ENCODE data around the gene AMFR.

The AMFR gene

DNA sequence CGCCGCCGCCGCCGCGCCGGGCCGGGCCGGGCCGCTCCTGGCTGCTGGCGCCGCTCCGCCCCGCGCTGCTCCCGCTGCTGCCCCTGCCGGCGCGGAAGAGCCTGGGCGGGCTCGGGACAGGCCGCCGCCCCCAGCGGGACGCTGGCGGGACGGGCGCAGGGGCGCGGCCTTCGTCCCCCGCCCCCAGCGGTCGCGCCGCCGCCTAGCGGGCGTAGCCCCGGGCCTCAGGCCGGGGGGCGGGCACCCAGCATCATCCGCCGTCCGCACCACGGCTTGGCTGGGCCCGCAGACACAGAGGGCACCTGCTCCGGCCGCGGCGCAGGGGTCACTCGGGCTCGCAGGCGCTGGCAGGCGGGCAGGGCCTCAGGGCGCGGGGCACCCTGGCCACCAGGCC is at the start of gene AMFR:
Gene AMFR, minus strand, starts transcription at position 107 of the 394 bp plus-strand sequence. CDS start 218 bp downstream, outside the sequence.
- in situ Hi-C loops (cut with MboI; ENCODE audit: low sequenced_read_pairs), result no loop called here

DNA sequence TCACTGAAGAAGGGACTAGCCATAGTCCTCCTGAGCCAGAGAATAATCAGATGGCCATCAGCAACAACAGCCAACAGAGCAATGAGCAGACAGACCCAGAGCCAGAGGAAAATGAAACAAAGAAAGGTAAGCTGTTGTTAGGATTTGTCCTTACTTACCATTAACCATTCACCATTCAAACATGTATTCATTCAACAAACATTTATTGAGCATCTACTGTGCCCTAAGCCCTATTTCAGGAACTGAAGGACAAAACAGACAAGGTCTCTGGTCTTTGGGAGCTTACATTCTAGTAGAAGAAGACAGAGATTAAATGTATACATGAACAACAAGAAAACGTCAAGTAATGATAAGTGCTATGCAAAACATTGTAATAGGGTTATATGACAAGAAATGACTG is 45.3 kb upstream of the AMFR start:
- in situ Hi-C loops (cut with MboI; ENCODE audit: low sequenced_read_pairs), result no loop called here

DNA sequence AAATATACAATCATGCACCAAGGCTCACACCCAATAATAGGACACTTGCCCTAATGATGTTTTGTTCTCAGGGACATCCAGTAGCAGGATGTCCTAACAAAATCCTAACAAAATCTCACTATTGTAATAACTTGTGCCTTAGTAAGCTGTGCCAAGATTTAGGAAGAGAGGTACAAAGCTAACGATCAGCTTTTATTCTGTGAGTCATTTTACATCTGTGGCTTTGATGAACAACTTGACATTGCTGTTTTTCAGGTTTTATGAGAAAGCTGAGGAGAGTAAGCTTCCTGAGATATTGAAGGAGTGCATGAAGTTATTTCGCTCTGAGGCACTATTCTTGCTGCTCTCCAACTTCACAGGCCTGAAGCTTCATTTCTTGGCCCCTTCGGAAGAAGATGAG is 44.9 kb upstream of the AMFR start:
- in situ Hi-C loops (cut with MboI; ENCODE audit: low sequenced_read_pairs), result no loop called here

DNA sequence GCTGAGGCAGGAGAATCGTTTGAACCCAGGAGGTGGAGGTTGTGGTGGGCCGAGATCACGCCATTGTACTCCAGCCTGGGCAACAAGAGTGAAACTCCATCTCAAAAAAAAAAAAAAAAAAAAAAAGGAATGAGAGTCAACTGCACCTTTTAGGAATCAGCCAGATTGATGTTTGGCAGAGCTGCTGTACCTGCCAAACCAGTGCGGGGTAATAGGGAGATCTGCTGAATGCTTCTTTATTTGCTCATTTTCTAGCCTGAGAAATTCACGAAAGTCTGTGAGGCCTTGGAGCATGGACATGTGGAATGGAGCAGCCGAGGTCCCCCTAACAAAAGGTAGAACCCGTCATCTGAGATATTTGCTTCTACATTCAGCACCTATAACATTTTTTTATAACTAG is 44.4 kb upstream of the AMFR start:
- in situ Hi-C loops (cut with MboI; ENCODE audit: low sequenced_read_pairs), result no loop called here

DNA sequence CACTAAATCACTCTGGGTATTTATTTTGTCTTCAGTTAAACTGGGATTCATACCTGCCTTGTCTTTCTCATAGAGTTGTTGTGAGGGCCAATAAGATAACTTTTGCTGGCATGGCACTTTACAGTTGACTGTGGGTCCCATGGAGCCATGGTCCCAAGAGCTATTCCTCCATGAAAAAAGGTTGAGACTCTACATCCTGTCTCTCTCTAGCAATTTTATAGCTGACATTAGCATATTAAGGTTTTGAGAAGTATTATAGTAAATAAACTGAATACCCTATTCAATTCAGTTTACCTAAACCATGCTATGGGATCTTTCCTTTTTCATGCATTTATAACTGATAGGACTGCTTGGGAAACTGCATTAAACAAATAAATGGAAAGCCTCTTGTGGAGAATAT is 43.5 kb upstream of the AMFR start:
- in situ Hi-C loops (cut with MboI; ENCODE audit: low sequenced_read_pairs), result no loop called here

DNA sequence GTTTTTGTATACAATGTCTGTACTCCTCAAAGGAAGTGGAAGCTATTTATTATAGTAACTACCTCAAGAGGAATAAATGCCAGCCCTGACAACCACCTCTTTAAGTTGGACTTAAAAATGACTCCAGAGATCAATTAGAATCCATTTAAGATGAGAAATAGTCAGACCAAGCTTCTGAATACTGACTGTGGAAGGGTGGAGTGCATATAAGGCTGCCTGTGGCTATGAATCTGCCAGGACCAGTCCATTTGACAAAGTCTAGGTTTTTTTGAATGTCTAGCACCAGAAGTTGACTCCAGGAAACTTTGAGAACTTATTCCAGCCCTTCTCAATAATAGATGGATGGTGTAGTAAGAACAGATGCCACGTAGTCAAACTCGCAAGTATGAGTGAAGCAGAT is 41.0 kb upstream of the AMFR start:
- in situ Hi-C loops (cut with MboI; ENCODE audit: low sequenced_read_pairs), result no loop called here

DNA sequence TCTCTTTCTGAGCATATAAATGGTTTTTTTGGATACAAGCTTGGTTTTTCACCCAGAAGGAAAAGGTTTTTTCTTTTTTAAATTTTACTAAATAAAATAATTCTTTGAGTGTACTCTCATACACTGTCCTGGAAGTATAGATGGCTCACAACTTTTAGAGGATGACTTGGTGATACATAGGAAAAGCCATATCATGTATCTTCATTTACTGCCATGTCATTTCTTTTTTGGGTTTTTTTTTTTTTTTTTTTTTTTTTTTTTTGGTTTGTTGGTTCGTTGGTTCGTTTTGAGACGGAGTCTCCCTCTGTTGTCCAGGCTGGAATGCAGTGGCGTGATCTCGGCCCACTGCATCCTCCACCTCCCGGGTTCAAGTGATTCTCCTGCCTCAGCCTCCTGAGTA is 37.8 kb upstream of the AMFR start:
- in situ Hi-C loops (cut with MboI; ENCODE audit: low sequenced_read_pairs), result no loop called here

DNA sequence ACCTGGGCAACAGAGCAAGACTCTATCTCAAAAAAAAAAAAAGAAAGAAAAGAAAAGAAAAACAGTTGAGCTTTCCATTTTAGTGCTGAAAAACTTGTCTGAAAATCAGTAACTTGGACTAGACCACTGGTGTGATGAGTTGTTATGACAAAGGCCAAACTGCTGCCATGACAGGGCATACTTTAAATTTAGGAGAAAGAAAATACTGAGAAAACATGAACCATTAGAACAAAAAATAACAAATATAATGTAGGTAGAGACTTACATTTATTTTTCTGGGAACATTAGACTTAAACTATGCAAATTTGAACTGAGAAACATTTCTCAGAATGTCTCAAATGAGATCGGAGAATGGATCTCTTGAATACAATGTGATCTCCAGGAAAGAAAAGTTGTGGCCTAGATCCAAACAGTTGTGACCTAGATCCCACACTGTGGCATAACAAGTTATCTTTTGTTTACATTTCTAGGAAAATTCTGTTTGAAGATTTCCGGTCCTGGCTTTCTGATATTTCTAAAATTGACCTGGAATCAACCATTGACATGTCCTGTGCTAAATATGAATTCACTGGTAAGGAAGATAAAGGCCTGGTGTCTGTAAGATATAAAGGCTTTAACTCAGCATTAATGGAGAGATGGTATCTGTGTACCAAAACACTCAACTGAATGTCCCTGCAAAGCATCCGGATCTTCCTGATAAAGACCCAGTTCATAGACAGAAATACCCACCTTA is 36.9 kb upstream of the AMFR start:
- in situ Hi-C loops (cut with MboI; ENCODE audit: low sequenced_read_pairs), result no loop called here

DNA sequence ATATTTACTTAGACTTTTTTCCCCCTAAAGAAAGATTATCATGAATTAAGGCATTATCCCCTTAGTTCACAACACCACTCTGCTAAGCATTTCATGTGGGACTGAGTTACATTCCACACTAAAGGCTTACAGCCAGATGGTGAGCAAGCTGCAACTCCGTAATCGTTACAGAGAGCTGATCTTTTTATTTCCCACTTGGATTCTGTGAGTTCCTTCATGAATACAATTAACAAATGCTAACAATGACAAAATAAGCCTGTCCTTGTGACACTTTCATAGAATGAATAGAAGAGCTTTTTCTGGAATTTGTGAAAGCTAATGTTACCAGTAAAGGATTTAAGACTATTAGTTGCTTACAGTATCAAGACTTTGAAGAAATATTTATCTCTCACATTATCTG is 34.8 kb upstream of the AMFR start:
- in situ Hi-C loops (cut with MboI; ENCODE audit: low sequenced_read_pairs), result no loop called here

DNA sequence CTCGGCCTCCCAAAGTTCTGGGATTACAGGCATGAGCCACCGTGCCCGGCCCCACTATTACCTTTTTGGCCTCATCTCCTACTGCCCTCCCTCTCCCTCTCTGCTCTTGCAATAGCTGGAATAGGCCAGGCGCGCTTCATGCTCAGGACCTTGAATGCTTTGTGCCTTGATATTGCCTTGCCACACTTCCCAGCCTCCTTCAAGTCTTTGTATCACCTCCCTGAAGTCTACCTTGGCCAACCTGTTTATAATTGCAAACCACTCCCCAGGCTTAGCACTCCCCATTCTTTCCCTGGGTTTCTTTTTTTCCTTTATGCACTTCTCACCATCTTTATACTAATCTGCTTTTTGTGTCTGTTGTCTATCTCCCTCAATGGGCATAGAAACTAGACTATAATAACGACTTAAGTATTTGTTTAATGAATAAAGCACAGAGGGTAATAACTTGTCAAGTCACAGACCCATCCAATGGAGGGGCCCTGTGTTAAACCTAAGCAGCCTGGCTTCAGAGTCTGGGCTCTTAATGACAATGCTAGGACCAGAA is 32.7 kb upstream of the AMFR start:
- in situ Hi-C loops (cut with MboI; ENCODE audit: low sequenced_read_pairs), result no loop called here

DNA sequence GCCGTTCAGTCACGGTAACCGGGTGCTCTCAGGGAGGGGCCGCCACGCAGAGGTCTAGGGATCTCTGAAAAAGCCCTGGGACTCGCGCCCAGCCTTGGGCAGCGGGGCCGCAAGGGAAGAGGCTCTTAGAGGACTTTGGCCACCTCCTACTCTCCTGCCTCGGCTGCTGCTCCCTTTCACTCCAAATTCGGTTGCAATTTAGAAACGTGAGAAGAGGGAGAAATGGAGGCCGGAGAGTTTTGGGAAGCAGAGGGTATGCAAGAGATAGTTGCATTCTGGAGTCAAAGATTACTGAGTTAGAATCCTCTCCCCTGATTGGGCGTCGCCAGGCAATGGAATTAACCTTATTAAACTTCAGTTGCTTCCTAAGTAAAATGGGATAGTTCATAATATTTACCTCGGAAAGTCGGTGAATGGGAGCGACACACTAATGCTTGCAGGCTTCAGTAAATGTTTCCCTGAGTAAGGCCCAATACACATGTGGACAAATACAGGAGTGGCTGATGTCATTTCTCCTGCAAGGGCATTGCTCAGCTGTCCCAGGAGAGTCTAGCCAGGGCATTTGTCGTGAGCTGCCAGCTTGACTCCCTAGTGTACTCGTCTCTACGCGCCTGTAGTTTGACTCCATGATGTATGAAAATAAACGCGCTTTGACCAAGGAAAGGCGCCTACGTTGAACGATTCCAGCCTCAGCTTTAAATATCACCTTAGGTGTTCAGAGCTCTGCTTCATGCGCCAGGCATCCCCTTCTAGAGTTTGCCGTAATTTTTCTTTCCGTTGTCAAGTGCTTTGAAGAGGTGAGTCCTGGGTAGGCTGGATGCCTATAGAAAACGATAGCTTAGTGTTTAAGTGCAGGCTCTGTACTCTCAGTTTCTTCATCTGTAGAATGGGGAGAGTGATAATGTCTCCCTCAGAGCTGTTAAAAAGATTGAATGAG is 26.7 kb upstream of the AMFR start:
- in situ Hi-C loops (cut with MboI; ENCODE audit: low sequenced_read_pairs), result no loop called here

DNA sequence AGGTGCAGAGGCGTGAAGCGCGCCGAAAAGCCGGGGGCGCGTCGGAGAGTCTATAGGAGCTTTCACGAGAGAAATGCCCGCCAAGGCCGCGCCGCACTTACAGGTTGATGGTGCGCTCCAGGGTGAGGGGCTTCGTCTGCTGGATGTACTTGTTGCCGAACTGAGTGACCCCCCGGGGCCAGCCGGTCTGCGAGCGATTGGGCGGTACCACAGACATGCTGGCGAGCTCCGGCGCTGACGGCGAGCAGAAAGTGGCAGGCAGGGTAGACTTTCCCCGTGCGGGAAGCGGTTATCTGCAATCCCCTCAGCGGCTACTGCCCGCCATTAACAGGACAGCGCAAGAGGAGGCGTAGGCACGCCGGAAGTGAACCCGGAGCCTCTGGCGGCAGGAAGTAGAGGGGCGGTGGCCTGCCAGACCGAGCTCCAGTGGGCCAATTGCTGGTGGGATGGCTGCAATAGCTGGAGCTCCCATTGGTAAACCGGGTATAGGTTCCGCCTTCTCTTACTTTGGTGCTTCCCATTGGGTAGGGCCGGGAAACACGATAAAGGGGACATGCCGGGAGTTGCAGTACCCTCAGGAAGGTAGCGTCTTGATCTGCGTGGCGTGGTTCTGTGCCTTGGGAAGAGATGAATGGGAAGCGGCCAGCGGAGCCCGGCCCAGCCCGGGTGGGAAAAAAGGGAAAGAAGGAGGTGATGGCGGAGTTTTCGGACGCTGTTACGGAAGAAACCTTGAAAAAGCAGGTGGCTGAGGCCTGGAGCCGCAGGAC is 25.8 kb upstream of the AMFR start, which contains the start of the genes NUDT21 and OGFOD1:
Gene NUDT21, minus strand, starts transcription at position 347 of the 767 bp plus-strand sequence. Its CDS starts 130 bp downstream, at position 217.
Gene OGFOD1, plus strand, starts transcription at position 569 of the 767 bp plus-strand sequence. Its CDS starts 59 bp downstream, at position 628.
- in situ Hi-C loops (cut with MboI; ENCODE audit: low sequenced_read_pairs), result no loop called here

DNA sequence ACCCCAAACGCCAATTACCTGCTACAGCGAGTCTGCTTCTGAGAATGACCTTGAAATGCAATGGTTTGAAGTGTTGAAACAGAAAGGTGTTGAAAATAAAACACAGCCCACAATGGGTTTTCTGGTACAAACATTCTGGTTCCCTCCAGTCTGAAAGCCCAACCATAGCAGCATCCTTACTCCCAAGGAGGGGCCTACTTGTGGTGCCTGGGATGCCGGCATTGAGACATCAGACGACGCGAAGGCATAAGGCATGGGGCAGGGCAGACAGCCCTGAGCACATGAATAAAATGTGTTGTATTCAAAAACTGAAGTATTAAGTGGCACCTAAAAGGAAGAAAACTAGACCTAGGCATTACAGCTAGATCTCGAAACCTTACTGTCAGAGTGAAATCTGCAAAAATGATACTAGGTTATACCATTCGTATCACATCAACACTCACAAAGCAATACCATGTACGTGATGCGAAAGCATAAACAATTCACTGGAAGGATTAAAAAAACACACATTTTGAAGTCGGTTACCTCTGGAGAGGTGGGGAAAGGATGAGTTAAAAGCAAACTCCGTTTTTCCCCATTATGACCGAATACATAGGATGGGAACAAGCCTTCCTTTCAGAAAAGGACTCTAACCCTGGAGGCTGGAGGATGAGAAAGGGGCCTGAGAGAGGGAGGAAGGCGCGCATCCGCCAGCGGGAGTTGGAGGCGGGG is 25.1 kb upstream of the AMFR start:
- in situ Hi-C loops (cut with MboI; ENCODE audit: low sequenced_read_pairs), result no loop called here

DNA sequence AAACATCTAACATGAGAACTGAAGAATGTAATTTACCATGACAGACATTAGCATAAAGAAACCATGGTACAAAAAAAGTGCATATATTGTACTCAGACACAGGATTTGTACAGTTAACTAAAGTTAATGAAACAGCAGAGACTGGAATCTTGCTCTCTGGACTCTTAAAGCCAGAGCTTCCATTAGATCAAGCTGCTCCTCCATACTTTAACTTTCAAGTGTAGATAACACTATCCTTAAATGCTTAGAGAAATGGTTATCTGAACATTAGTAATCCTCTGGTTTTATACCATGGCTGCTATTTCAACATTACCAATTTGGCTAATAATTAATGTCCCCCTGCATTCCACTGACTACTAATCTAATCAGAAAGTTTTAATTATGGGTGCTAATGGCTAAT is 22.7 kb upstream of the AMFR start:
- in situ Hi-C loops (cut with MboI; ENCODE audit: low sequenced_read_pairs), result no loop called here

DNA sequence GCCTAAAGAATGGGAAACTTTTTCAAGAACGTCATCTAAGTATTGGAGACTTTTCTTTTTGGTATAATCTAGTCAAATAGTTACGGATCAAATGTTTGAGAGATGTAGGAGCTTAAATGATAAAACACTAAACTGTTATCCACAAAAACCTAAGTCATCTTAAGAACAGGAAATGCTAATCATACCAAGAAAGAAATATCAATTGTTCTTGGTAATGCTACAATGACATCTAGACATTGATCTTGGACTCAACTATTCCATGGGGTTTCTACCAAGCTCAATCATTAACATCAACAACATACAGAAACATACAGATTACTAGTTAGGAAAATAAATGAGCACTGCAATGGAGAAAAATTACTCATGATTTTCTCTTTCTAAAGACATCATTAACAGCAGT is 21.9 kb upstream of the AMFR start:
- in situ Hi-C loops (cut with MboI; ENCODE audit: low sequenced_read_pairs), result no loop called here

DNA sequence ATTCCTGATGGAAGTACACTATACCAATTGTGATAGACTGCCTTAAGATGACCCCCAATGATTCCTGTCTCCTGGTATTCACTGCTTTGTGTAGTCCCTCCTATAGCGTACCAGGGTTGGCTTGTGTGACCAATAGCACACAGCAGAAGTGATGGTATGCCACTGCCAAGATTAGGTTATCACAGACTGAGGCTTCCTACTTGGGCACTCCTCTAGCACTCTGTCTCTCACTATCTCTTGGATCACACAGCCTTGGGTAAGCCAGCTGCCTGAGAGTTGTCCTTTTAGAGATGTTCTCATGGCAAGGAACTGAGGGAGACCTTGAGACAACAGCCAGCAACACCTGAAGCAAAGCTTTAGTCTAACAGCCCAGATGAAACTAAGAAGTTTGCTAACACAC is 12.7 kb upstream of the AMFR start:
- in situ Hi-C loops (cut with MboI; ENCODE audit: low sequenced_read_pairs), result no loop called here

DNA sequence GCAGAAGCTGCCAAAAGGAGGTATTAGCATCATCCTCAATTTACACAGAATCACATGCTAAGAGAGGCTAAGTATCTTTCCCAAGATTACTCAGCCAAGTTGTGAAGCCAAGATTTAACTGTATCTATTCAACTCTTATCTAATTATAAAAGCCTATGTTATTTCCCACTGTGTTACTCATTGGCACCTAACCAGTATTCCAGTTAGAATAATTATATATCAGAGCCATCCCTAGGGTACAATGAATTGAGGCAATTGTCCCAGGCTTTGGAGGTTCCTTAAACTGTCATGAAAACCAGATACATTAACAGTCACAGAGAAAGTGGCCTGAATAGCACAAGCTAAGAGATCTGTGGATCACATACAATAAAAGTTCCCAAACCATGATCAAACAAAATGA is 10.9 kb upstream of the AMFR start:
- in situ Hi-C loops (cut with MboI; ENCODE audit: low sequenced_read_pairs), result no loop called here

DNA sequence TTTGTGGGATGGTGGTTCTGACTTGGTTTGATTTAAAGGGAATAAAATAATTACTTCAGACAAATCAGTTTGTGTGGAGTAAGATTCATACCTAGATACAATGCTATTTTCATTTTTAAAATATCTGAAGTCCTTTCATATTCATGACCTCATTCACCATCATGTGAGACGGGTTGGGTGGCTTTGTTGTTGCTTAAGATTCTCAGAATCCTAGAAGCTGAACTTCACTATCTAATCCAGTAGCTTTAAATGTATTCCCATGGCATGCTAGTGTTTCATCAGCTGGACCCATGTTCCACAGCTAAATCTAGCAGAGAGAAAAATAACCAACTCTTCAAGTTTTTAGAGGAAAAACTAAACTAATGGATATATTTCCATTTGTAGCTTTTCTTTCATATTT is 2.7 kb upstream of the AMFR start:
- in situ Hi-C loops (cut with MboI; ENCODE audit: low sequenced_read_pairs), result no loop called here

DNA sequence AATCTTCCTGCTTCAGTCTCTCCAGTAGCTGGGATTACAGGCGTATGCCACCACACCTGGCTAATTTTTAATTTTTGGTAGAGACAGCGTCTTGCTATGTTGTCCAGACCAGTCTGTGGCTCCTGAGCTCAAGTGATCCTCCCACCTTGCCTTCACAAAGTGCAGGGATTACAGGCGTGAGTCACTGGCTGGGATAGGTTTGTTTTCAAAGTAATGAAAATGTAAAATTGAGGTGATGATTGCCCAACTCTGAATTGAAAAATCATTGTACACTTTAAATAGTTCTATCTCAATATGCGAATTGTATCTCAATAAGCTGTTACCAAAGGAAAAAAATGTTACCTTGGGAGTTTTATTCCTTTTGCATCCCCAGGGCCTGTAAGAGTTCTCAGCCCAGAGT is 1.2 kb upstream of the AMFR start:
- in situ Hi-C loops (cut with MboI; ENCODE audit: low sequenced_read_pairs), result no loop called here

DNA sequence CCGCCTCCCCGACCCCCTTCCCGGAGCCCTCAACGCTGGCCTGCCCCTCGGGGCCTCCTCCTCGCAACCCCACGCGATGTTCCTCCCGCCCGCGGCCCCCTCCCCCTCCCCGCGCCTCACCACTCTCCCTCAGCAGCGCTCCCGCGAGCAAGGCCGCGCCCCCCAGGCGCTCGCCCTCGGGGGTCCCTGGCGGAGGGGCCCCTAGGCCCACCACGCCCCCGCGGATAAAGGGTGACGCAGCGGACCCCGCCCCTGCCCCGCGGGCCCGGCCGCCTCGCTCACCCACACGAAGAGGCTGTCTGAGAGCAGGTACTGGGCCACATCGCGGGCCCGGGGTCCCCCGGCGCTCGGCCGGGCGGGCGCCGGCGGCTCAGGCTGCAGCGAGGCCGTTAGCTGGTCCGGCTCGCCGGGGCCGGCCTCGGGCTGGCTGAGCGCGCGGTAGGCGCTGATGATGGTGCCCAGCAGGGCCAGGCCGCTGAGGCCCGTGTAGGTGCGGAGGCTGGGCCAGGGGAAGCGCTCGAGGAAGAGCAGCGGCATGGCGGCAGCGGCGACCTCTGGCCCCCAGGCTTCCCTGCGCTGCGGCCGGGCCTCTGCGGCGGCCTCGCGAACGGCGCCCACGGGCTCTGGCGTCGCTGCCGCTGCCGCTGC is 430 bp downstream of the AMFR start:
- in situ Hi-C loops (cut with MboI; ENCODE audit: low sequenced_read_pairs), result no loop called here

Measured in HL-60/S4 (cell line).